ENCODE results near the gene GALNT18.

Gene GALNT18

DNA sequence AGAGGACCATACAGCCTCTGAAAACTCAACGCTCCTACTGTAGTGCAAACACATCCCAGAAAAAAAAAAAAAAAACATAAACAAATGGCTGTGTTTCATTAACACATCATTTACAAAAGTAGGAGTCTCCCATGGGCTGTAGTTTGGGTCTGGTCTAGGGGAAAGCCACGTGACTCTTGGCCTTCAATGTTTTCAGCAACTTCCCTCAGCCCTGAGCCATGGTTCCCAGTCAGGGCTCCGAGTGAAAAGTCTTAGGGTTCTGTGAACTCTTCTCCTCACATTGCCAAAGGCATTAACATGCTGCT is 327.3 kb downstream of the GALNT18 start:
- no peak for TF ChIP-seq ZNF274 (IDR thresholded peaks at IDR 0.05; ENCODE audit: low read depth, low read length)
- H3K4me3 ChIP-seq (ENCODE audit: low read length) = no peak overlapping the region

DNA sequence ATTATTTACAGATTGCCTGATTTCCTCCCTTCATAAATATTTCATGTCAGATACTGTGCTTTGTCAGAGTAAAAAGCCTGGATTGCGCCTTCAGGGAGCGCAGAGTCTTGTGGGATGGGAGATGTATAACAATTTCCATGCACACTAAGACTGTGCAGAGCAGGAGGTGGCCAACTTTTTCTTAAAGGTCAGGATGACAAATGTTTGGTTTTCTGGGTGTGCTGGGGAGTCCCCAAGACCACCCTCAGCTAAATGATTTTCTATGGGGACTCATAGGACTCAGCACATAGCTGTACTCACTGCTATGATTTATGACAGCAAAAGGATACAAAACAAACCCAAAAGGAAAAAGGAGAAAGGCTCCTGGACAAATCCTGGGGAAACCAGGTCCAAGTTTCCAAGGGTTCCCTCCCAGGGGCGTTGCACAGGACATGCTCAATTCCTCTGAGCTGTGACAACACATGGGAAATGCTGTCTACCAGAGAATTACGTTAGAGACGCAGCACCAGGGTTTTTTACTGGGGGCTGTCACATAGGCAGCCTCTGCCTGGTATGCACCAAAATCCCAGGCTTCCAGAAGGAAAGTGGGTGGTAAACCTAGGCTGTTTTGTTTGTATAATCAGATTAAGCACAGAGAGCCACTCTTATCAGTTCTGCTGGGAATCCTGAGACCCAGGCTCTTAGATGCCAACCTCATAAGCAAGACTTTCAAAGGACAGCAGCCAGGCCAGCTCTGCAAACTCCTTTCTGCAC is 327.8 kb downstream of the GALNT18 start:
- H3K4me3 ChIP-seq (ENCODE audit: low read length) = no peak overlapping the region
- no peak for TF ChIP-seq ZNF274 (IDR thresholded peaks at IDR 0.05; ENCODE audit: low read depth, low read length)

GRCh38 chr11:11292839-11293238 is 329.0 kb downstream of the GALNT18 start:
- no peak for TF ChIP-seq ZNF274 (IDR thresholded peaks at IDR 0.05; ENCODE audit: low read depth, low read length)
- no peak overlapping the region for H3K4me3 ChIP-seq (ENCODE audit: low read length)

DNA sequence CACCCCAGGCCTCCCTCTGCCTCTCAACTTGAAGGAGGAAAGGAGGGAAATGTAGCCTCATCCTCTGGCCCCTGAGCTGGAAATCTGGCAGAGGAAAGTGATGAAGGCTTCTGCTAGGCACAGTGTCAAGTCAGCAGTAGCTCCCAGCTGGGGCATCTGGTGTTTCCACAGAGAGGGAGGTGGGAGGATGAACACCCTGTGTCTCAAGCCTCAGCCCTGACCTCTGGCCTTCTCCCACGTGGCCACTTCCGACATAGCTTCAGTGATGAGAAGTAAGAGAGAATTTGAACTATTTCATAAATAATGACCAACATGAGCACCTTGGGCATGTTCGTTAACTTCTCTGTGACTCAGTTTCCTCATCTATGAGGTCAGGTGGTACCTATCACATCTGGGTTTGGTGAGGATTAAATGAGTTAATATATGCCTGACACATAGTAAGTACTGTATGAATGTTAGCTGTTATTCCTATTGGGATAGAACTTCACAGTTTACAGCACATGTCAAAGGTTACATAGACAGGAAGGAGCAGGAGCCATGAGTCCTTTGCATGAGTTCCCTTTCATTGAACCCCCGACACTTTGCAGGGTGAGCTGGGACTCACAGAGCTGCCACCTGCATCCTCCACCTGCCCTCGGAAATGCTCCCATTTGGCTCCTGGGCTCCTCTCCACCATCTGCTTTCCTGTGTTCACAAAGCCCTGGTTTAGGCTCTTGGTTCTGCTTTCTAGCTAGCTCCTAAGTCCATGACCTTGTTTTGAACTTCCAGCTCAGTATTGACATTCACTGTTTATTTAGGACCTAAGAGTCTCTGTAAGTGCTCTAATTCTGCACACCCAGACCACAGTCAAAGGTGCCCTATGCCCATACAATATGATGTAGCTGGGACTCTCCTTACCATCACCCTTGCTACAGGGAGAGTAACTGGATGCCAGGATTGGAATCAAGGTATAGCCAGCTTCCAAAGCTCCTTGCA is 330.5 kb downstream of the GALNT18 start:
- TF ChIP-seq ZNF274 (IDR thresholded peaks at IDR 0.05; ENCODE audit: low read depth, low read length) = no peak
- H3K4me3 ChIP-seq (ENCODE audit: low read length) = no peak overlapping the region

GRCh38 chr11:11290354-11290753 is 331.5 kb downstream of the GALNT18 start:
- H3K4me3 ChIP-seq (ENCODE audit: low read length) = no peak overlapping the region
- no peak for TF ChIP-seq ZNF274 (IDR thresholded peaks at IDR 0.05; ENCODE audit: low read depth, low read length)

DNA sequence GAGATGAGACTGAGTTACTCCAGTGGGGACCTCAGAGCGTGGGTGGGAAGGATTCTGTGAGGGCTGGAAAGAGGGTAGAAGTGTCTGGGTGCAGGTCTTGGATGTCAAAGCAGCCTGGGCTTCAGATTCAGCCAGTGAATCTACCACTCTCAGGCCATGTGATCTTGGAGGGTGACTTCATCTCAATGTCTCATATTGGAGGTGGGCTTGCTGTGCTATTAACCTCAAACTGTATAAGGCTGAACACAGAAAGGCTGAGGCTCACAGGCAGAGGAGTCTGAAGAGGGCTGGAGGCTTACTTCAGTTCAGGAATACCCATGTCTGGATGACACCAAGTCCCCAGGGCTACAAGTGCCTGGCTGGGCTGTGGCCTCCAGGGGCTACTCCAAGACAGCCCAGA is 332.1 kb downstream of the GALNT18 start:
- no peak for TF ChIP-seq ZNF274 (IDR thresholded peaks at IDR 0.05; ENCODE audit: low read depth, low read length)
- H3K4me3 ChIP-seq (ENCODE audit: low read length) = no peak overlapping the region

DNA sequence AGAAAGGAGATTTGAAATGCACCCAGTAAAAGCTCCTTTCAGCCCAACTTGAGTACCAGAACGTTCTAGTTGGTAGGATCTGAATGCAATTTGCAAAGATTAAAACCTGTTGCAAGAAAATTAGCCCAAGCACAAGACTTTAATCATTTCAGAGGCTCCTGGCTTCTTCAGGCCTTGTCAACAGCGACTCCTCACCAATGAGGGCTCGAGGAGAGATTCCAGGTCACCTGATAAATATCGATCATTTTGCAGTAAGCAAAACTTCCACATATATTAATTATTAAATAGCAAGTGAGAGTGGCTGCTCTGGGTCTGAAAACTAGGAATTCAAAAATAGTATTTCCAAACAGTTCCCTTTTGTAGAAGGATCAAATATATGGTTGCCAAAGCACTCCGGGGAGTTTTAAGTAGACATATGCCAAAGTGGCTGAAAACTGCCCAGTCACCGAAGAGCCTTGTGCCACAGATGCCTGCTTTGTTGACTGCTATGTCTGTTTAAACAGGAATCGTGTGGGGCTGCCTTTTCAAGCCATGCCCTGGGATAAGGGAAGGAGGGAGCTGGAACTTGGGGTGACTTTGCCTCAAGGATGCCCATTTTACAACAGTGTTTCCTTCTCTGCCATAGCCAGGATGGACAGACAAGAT is 332.7 kb downstream of the GALNT18 start:
- TF ChIP-seq ZNF274 (IDR thresholded peaks at IDR 0.05; ENCODE audit: low read depth, low read length) = no peak
- no peak overlapping the region for H3K4me3 ChIP-seq (ENCODE audit: low read length)

DNA sequence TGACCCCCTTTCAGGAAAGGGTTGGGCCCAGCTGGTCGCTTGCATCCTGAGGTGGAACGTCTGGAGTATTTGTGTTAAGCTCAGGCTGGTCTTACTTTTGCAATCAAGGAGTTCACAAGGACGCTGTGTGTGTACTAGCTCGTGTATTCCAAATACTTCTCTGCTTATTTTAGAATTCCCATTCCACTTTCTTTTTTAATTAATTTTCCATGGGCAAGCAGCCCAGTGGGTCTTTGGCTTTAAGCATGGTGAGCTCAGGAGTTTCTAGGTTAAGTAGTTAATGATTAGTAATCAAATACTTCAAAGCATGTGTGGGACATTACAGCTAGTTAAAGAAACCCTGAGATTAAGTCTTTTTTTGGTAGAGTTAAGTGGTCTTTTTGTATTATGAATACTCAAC is 337.3 kb downstream of the GALNT18 start:
- TF ChIP-seq ZNF274 (IDR thresholded peaks at IDR 0.05; ENCODE audit: low read depth, low read length) = no peak
- no peak overlapping the region for H3K4me3 ChIP-seq (ENCODE audit: low read length)

- TF ChIP-seq ZNF274 (IDR thresholded peaks at IDR 0.05; ENCODE audit: low read depth, low read length) = no peak
- no peak overlapping the region for H3K4me3 ChIP-seq (ENCODE audit: low read length)
These were observed 340.2 kb downstream of the GALNT18 start for GRCh38 chr11:11281626-11282025.

GRCh38 chr11:11280826-11281225 is 341.0 kb downstream of the GALNT18 start:
- no peak for TF ChIP-seq ZNF274 (IDR thresholded peaks at IDR 0.05; ENCODE audit: low read depth, low read length)
- H3K4me3 ChIP-seq (ENCODE audit: low read length) = no peak overlapping the region

DNA sequence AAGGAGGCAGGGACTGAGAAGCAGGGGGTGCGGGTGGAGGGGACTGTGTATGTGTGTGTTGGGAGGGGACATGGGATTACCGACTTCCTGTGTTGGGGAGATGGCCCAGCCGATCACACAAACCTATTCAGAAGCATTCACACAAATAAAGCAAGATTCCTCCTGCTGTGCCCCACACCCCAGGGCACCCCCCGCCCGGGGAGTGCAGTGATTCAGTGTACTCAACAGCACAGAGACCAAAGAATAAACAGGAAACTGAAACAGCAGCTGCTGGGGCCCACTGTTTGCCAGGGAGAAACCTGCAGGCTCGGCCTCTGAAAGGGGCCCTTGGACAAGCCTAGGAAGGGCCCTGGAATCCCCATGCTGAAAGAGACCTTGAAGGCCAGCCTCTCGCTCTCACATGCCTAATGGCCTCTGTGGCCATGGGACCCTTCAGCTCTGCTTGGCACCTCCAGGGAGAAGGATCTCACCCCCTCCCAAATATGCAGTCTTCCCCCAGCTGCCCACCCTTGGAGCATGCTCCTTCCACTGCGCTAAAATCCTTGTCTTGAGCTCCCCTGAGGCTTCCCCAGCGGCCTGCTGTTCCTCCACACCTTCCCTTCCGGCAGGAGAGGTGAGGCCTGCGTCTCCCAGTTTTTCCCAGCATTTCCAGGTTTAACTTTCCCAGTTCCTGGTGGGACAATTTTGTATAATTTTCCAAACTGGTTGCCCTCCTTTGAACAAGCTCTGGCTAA is 341.7 kb downstream of the GALNT18 start:
- H3K4me3 ChIP-seq (ENCODE audit: low read length) = no peak overlapping the region
- TF ChIP-seq ZNF274 (IDR thresholded peaks at IDR 0.05; ENCODE audit: low read depth, low read length) = no peak

DNA sequence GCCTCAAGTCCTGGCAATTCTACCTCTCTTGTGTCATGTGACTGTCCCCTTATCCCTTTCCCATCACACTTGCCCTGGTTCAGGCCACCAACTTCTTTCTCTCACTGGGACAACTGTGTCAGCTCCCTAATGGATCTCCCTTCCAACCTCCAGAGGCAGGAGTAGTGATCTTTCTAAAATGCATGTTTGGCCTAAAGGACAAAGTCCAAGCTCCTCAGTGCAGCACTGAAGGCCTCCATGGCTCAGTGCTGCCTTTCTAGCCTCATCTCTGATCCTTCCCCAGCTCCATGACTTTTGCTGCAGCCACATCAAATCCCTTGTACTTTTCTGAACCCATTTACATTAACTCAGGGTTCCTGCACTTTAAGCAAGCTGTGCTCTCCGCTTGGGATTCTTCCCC is 349.6 kb downstream of the GALNT18 start:
- TF ChIP-seq ZNF274 (IDR thresholded peaks at IDR 0.05; ENCODE audit: low read depth, low read length) = no peak
- H3K4me3 ChIP-seq (ENCODE audit: low read length) = no peak overlapping the region

GRCh38 chr11:11270236-11270775 is 351.5 kb downstream of the GALNT18 start:
- no peak overlapping the region for H3K4me3 ChIP-seq (ENCODE audit: low read length)
- no peak for TF ChIP-seq ZNF274 (IDR thresholded peaks at IDR 0.05; ENCODE audit: low read depth, low read length)

- H3K4me3 ChIP-seq (ENCODE audit: low read length) = no peak overlapping the region
- no peak for TF ChIP-seq ZNF274 (IDR thresholded peaks at IDR 0.05; ENCODE audit: low read depth, low read length)
These were observed 353.1 kb downstream of the GALNT18 start for GRCh38 chr11:11268706-11269105.
